ENCODE data around the gene HES2.

DNA sequence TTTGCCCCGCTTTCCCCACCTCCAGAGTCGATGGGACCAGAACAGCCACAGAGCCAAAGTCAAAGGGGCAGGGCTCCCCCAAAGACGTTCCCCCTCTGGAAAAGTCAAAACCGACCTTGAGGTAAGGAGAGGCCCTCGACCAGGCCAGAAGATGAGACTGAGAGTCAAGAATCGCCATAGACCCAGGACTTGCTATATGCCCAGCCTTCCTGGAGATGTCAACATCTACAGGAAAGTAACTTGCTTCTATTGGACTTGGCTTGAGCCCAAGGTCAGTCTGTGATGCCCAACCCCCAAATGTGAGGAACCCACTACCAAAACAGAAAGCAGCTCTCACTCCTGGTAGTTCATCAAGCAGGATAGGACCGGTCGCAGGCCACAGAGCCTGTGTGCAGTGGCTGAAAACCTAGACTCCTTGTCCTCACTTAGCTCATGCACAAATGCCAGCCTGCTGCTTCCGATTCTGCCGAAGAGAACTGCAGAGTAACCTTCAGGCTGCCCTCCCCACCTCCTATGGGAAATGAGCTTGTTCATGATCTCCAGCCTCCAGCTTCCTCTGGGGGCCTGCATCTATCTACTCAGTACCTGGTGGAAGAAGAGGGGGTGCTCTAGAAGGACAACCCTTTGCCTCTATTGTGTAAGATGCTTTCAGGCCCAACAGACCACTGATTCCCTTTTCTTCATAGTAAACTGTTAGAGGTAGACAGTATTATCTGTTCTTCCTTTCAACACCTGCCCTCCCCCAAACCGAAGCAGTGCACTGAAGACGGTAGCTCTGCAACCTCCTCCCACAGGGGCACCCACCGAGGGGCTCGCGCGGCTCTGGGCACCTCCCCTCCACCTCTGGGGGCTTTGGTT is 27.5 kb downstream of the HES2 start:
- TF ChIP-seq GATA2 (IDR thresholded peaks at IDR 0.05; ENCODE audit: low read depth, low read length) (no peak), GATA3 (IDR thresholded peaks at IDR 0.05; ENCODE audit: low read depth, low read length) (no peak)
